Stimulated activated CD4-positive, alpha-beta T cell treated with anti-CD3 and anti-CD28 coated beads, Interleukin-2, amount 100 ng/mL, for 4 hours (primary cell): Measurements from ENCODE around the gene G6PC2.
"Not testable (repeated sequence)": the region's sequence is repeated elsewhere in the genome, so short reads cannot be mapped to it uniquely, and the experiment has no call there.

ENCODE experiments used
- DNase-seq: peaks from one replicate; pipeline ENCODE4 v3.0.0-alpha.2; 2020; ENCODE audit warnings: low read depth

The G6PC2 gene, protein sequence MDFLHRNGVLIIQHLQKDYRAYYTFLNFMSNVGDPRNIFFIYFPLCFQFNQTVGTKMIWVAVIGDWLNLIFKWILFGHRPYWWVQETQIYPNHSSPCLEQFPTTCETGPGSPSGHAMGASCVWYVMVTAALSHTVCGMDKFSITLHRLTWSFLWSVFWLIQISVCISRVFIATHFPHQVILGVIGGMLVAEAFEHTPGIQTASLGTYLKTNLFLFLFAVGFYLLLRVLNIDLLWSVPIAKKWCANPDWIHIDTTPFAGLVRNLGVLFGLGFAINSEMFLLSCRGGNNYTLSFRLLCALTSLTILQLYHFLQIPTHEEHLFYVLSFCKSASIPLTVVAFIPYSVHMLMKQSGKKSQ

DNA sequence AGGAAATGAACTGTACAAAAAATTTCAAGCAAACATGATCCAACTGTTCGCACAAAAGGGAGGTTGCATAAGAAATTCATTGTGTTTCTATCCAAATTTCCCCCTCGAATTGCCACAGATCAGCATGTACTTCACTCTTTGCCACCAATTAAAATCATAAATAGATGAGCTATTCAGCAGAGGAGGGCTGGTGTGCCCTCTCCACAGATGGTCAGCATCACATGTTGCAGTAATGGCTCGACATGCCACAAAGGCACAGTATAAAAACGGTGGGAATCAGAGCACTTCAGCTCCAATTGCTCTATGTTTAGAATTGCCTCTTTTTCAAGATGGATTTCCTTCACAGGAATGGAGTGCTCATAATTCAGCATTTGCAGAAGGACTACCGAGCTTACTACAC lies at the start of gene G6PC2:
TSS of gene G6PC2 (plus strand) at position 289 of the 400 bp plus-strand sequence. CDS start at position 330, 41 bp downstream.
- DNase-seq, result no peak

DNA sequence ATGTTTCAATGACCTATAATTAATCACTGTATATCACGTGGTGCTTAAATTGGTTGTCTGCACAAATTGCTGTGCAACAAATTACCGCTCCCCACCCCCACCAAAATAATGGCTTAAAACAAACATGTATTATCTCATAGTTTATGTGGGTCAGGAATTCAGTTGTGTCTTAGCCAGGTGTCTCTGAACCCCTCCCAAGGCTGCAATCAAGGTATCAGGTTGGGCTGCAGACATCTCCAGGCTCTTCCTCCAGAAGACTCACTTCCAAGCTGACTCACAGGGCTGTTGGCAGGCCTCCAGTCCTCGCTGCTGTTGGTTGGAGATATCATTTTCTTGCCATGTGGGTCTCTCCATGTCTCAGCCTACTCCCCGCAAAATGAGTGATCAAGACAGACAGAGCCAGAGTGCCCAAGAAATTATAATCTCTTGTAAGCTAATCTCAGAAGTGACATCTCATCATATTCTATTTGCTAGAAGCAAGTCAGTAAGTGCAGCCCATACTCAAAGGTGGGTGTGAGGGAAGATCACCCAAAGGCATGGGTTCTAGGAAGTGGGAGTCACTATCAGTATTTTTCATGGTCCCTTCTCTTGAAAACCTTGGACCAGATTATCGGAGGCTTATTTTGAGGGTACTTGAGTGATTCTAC lies 49.3 kb upstream of the G6PC2 start:
- DNase-seq, result no peak

DNA sequence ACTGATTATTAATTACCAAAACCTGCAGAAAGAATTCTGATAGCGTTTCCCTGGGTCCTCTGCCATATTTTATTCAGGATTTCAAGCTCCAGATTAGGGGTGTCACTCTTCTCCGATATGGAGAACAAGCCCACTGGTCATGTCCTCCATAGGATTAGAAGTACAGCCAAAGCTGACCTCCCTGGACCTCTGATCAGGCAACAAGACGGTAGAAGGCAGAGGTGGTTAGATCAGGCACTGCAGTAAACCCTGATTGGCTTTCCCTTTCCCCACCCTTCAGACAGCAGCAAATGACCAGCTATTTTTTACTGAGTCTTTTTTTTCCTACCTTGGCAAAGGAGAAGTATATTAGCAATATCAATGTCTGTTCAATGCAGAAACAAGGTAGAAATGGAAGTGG lies 48.6 kb upstream of the G6PC2 start:
- no peak for DNase-seq

DNA sequence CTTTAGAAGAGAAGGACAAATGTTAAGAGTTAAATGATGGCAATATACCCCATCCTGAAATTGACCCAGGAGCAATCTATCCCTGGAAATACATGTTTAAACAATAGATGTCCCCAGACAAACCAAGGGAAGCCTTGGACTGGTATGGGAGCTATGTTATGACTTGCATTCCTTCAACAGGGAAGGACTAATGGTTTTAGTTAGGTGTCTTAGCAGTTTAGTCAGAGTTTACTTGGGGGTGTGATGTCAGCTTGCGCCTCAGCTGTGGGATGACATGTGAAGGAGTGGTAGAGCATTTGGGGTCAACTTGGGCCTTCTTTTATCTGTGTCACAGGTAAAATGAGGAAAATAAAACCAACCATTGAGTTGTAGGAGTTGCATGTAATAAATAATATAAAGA lies 47.6 kb upstream of the G6PC2 start:
- DNase-seq, result no peak

DNA sequence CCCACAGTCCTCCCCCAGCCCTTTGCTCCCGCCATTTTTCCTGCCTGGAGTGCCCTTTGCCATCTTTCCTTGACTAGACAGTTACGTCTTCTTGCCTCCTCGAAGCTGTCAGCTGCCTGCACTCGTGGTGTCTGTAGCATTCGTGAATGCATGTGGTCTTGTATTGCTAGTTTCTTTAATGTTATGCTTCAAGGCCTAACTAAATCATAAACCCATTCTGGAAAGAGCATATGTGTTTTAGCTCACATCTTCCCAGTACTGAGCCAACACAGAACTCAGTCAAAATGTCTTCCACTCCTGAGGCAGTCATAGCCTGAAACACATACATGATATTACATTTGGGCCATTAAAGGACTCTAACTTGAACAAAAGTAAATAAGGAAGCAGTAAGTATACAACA lies 46.4 kb upstream of the G6PC2 start:
- no peak for DNase-seq

DNA sequence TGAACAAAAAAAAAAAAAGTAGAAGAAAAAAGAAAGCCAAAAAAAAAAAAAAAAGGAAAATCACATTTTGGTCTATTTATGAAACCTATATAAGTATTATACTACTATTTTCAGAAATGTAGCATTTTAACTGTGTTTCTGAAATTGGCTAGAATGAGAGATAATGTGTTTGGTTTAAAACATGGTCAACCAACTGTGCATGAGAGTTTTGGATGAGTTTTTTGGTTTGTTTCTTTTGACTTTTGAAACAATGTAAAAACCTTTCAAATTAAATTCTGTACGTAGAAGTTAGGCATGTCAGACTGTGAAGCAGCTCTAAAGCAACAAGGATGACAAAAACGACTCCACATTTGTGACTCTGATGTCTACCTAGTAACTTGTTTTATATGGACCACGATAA lies 45.5 kb upstream of the G6PC2 start:
- no peak for DNase-seq

DNA sequence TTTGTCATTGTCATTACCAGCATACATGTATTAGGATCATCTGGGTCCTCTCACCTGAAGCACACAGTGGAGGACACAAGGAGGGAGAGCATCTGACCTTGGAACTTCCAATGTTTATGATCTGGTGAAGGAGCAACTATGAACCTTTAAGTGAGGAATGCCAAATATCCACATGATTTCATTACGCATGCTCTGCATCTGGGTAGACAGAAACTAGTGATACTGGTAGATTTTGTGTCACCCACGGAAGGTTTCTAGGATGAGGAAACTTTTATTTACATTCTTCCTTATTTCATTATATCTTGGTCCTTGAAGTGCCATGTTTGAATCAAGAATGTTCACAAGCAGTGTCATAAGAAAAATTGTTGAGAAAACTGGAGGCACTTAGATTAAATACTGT lies 42.9 kb upstream of the G6PC2 start:
- DNase-seq, result no peak

DNA sequence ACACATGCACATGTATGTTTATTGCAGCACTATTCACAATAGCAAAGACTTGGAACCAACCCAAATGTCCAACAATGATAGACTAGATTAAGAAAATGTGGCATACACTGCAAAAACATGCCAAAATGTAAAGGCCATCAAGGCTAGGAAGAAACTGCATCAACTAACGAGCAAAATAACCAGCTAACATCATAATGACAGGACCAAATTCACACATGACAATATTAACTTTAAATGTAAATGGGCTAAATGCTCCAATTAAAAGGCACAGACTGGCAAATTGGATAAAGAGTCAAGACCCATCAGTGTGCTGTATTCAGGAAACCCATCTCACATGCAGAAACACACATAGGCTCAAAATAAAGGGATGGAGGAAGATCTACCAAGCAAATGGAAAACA lies 33.9 kb upstream of the G6PC2 start:
- not testable (repeated sequence) for DNase-seq

DNA sequence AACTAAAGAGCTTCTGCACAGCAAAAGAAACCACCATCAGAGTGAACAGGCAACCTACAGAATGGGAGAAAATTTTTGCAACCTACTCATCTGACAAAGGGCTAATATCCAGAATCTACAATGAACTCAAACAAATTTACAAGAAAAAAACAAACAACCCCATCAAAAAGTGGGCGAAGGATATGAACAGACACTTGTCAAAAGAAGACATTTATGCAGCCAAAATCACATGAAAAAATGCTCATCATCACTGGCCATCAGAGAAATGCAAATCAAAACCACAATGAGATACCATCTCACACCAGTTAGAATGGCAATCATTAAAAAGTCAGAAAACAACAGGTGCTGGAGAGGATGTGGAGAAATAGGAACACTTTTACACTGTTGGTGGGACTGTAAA lies 30.7 kb upstream of the G6PC2 start:
- not testable (repeated sequence) for DNase-seq

DNA sequence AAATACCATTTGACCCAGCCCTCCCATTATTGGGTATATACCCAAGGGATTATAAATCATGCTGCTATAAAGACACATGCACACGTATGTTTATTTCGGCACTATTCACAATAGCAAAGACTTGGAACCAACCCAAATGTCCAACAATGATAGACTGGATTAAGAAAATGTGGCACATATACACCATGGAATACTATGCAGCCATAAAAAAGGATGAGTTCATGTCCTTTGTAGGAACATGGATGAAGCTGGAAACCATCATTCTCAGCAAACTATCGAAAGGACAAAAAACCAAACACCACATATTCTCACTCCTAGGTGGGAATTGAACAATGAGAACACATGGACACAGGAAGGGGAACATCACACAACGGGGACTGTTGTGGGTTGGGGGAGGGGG lies 30.3 kb upstream of the G6PC2 start:
- not testable (repeated sequence) for DNase-seq

DNA sequence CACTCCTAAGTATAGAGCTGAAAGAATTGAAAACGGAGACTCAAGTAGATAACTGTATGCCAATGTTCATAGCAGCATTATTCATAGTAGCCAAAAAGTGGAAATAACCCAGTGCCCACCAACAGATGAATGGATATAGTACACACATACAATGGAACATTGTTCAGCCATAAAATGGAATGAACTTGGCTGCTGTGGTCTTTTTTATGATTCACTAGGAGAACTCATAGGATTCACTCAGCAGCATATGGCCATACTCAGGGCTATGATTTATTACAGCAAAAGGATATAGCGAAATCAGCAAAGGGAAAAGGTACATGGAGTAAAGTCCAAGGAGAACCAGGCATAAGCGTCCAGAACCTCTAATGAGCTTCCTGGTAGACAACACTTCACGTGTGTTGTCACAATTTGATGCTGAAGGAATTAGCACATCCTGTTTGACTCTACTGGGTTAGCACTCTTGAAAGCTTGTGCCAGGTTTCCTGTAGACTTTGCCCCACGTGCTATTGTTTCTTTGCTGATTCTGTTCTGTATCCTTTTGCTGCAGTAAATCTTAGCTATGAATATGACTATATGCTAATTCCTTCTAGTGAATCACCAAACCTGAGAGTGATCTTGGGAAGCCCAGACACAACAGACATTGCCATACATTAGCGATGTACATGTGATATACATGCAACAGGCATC lies 26.6 kb upstream of the G6PC2 start:
- no peak for DNase-seq

DNA sequence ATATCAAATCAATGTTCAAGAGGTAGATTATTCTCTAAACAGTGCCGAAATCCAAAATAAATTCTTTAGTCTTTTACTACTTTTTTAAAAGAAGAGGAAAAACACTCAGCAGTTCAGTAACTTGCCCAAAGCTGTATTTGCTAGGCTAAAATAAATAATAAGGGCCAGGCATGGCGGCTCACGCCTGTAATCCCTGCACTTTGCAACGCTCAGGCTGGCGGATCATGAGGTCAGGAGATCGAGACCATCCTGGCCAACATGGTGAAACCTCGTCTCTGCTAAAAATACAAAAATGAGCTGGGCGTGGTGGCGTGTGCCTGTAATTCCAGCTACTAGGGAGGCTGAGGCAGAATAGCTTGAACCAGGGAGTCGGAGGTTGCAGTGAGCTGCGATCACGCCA lies 18.9 kb upstream of the G6PC2 start:
- not testable (repeated sequence) for DNase-seq

DNA sequence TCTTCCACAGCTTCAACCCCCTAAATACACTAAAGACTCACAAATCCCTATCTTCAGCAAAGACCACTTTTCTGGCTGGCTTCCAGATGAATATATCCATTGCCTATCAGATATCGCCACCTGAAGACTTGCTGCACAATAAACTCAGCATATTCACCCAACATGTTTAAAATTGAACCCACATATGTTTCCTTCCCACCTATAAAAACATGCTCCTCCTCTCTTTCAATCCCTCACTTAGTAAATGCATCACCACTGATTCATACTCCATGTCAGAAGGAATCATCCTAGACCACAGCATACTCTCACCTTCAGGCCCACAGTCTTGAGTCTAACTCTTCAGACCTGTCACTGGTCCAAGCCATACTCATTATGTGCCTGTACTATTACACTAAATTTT lies 16.1 kb upstream of the G6PC2 start:
- DNase-seq, result no peak

DNA sequence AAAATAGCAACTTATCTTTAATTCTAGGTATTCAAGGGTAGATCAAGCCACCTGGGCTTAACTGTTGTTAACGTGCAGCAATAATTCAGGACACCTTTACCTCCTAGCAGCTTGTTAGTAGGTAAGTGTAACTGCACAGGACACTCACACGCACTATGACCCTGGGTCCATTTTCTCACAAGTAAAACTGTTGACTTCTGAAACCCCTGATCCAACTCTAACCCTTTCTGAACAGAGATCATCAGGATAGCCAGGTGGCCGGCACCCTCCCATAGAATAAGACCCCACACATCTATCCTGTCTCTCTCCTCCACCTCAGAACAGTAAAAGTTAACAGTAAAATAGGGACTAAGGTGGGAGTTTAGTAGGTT lies 11.5 kb upstream of the G6PC2 start:
- DNase-seq, result no peak

DNA sequence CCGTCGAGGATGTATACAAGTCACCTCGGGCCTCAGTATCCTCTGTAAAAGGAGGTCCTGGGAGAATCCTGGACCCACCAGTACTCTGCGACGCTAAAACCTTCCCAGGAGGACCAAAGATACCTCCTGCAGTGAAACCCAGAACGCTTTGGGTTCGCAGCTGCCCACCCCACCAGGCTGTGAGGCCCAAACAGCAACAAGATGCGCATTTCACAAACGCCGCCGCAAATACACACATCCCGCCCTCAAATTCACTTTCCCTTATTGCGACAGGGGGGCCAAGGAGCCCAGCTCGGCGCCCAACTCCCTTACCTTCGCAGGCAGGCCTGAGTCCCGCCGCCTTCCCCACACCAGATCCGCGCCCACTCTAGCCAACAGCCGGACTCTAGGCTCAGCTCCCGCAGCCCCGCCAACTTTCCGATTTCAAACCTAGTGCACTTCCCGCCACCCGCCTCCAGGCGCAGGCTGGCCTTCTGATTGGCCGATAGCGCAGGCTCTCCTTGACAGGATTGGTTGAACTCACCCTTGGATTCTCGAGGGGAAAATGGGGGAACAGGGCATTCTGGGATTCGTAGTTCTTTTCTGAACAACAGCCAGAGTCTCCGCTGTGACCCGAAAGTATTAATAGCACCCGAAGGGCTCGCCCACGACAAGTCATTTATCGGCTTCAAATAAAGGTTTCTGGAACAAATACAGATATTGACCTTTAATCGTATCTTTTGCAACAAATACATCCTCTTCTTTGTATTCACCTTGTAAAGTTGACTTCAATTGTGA lies 10.9 kb upstream of the G6PC2 start, which contains the start of gene SPC25:
TSS of gene SPC25 (minus strand) at position 425 of the 777 bp plus-strand sequence. CDS start 911 bp downstream, outside the sequence.
- peak; percentile 74 for DNase-seq

DNA sequence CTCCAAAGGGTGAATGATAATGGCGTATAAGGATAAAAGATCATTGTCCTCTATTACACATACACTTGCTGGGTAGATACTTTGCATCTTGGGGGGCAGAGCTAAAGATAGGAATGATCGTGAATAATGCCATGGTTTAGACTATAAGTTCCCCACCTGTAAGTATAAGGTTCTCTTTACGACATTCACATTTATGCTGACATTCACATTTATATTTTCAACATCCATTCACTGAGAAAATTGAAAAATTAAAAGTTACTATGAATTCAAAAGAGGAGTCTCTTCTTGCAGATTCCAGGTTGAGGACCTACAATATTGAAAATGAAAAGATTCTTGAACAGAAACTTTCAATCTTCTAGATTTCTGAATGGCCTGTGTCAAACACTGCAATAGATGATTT lies 8.8 kb upstream of the G6PC2 start:
- no peak for DNase-seq

DNA sequence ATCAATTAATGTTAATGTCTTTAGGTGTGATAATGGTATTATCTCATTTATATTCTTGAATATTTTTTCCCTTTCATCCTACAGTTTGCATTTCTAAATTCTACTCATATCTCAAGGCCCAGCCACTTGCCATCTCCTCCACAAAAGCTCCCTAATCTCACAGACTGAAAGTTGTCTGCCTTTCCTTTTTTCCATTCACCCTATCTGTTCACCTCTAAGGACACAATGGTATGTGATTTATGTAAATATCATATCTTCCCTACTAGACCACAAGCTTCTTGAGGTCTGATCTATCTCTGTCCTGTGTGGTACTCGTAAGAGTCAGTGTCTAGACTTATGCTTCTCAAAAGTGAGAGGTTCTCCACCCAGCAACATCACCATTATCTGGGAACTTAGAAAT lies 7.0 kb upstream of the G6PC2 start:
- DNase-seq, result no peak

DNA sequence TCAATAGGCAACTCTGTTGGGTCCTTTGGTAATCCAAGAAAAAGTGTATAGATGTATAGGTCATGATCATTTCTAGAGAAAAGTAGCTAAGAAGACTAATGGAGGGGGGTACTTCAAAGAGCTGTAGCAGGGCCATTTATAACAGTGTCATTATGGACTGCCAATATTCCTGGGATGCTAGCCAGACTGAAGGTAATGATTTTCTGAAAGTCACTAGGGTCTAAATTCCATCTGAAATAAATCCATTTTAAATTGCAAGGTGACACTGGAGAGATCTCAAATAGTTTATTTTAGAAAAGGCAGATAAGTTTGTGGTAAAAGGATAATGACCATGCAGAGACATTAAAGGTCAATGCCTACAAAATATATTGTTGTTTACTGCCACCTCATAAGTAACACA lies 6.4 kb upstream of the G6PC2 start:
- no peak for DNase-seq

DNA sequence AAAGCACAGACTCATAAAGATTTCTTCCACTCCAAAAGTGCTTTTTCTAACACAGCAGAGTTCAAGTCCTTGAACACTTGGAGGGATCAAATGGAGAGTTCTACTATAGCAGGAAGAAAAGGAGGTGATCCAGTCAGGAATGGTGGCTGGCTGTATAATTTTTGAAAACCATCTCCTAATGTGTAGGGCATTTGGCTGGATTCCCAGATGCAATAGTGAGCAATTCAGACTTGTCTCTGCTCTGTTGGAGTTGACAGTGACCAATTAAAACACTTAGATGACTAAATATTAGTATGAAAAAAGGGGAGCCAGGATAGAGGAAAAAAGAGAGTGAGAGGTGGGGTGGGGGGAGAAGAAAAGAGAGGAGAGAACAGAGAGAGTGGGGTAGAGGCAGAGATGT lies 5.3 kb upstream of the G6PC2 start:
- no peak for DNase-seq

DNA sequence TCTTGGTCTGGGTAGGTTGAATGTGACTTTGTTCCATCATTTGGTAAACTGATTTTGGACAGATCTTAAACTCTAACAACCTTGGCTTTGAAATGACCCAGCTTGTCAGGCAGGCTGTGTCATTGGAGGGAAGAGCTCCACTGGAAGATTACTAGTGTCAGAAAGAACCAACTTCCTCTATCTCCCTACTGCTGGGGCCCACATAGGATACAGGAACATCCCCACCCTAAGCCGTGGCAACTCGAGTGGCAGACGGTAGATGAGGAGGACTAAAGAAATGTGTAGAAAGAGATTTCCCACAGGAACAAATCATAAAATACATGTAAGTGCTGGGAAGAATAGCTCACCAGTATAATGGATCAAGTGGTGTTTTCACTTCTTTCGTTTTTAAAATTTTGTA lies 4.3 kb upstream of the G6PC2 start:
- no peak for DNase-seq

DNA sequence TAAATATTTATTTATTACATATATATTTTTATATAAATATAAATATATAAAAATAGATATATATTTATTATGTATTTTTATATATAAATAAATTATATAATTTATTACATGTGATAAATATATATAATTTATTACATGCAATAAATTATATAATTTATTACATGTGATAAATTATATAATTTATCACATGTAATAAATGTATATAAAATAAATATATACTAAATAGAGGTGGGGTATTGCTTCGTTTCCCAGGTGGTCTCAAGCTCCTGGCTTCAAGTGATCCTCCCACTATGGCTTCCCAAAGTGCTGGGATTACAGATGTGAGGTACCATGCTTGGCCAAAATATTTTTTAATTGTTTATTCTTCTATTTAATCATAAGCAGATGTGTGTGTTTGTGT lies 3.6 kb upstream of the G6PC2 start:
- DNase-seq, result no peak

DNA sequence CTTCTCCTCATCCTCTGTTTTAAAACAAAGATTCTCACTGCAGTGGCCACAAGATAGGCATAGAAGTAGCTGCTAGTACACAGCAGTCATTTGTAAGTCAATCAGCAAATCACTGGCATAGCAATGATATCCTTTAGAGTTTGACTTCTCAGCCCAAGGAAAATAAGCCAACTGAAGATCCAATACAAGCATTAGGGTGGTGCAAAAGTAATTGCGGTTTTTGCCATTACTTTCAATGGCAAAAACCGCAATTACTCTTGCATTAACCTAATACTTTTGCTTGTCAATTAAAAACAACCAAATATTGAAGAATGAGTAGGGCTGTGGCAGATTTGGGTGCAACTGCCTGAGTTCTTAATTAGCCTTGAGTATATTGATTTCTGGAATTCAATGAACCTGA lies 2.8 kb downstream of the G6PC2 start:
- no peak for DNase-seq
